ENCODE data around the gene SERPINA9. TPM values are rescaled to one million over a fixed set of nuclear protein-coding genes. Genes with fewer than 3 reads are reported as not detected.

The SERPINA9 gene, protein sequence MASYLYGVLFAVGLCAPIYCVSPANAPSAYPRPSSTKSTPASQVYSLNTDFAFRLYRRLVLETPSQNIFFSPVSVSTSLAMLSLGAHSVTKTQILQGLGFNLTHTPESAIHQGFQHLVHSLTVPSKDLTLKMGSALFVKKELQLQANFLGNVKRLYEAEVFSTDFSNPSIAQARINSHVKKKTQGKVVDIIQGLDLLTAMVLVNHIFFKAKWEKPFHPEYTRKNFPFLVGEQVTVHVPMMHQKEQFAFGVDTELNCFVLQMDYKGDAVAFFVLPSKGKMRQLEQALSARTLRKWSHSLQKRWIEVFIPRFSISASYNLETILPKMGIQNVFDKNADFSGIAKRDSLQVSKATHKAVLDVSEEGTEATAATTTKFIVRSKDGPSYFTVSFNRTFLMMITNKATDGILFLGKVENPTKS
- not detected for total RNA-seq

GRCh38 chr14:94476023-94476422 is at the start of gene SERPINA9:
SERPINA9 (minus strand) TSS chr14:94476197; CDS start chr14:94469840, 6,357 bp downstream.

DNA sequence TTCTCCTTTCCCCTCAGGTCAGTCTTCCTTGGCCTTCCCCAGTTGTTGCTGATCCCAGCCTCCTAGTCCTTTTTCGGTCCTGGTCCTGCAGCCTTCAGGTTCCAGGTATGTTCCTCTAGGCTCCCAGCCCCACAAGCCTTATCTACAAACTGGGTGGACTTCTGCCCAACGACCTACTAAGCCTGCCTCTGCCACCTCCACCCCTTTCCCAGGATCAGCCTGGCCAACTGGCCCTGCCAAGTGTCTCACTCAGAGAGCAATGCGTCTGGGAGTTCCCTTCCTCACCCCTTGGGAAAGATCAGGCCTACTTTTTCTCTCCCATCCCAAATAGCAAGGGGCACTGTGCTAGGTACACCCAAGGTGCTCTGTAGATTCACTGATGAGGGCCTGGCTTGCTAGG is 33.4 kb upstream of the SERPINA9 start, which contains the start of gene SERPINA12:
SERPINA12 (minus strand) TSS at position 114 of the 400 bp plus-strand sequence. CDS start 11,072 bp downstream, outside the sequence.

Other genes starting within 250 kb of the SERPINA9 start
- not detected for gene SERPINA10, start 182.9 kb downstream of the SERPINA9 start, total RNA-seq
- not detected for gene SERPINA6, start 152.9 kb downstream of the SERPINA9 start, total RNA-seq
- gene SERPINA2, start 109.5 kb downstream of the SERPINA9 start, total RNA-seq = not detected
- 1.9 TPM for gene SERPINA1, start 87.6 kb downstream of the SERPINA9 start, total RNA-seq
- gene SERPINA11, start 23.4 kb downstream of the SERPINA9 start, total RNA-seq = not detected
- gene SERPINA12, start 33.3 kb upstream of the SERPINA9 start, total RNA-seq = not detected
- not detected for gene SERPINA4, start 85.2 kb upstream of the SERPINA9 start, total RNA-seq
- gene SERPINA5, start 105.2 kb upstream of the SERPINA9 start, total RNA-seq = not detected
- gene SERPINA3, start 136.2 kb upstream of the SERPINA9 start, total RNA-seq = 1.3 TPM